Fibroblast of lung (primary cell): ENCODE data around the gene LAMB3.

Source experiments
- EZH2 ChIP-seq: IDR thresholded peaks from 2 replicates; pipeline ENCODE4 v1.5.1; 2012; ENCODE audit warnings: low read length, control low read depth, mild to moderate bottlenecking; ENCODE audit errors: missing control alignments
- TF ChIP-seq, protein P1 (sequence below), 2 donors: IDR thresholded peaks in 1 of 2; conservative IDR thresholded peaks in 1 of 2; 1 replicate in 1 of 2; 2 replicates in 1 of 2; pipeline ENCODE4 v1.5.1; 2011 to 2012; ENCODE audit warnings: low read length in 2 of 2, control low read depth in 1 of 2, inconsistent platforms in 1 of 2, low read depth in 1 of 2, mild to moderate bottlenecking in 1 of 2

DNA sequence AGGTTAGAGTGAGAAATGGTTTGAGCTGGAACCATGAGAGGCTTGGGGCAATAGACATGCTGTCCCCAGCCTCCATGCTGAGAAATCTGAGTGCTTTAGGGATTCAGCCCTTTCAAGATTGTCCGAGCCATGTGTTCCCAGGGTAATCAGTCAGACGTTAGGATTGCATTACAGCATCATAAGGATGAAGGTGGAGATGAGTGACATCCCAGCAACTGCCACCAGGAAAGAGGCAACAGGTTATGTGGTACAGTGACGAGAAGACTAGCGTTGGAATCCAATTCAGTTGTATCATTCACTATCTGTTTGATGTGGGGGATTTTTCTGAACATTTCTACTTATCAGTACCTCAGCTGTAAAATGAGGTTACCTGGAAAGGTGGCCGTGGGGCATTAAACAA lies 67.0 kb downstream of the LAMB3 start:
- TF ChIP-seq, protein P1, sequence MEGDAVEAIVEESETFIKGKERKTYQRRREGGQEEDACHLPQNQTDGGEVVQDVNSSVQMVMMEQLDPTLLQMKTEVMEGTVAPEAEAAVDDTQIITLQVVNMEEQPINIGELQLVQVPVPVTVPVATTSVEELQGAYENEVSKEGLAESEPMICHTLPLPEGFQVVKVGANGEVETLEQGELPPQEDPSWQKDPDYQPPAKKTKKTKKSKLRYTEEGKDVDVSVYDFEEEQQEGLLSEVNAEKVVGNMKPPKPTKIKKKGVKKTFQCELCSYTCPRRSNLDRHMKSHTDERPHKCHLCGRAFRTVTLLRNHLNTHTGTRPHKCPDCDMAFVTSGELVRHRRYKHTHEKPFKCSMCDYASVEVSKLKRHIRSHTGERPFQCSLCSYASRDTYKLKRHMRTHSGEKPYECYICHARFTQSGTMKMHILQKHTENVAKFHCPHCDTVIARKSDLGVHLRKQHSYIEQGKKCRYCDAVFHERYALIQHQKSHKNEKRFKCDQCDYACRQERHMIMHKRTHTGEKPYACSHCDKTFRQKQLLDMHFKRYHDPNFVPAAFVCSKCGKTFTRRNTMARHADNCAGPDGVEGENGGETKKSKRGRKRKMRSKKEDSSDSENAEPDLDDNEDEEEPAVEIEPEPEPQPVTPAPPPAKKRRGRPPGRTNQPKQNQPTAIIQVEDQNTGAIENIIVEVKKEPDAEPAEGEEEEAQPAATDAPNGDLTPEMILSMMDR (conservative IDR thresholded peaks at IDR 0.05 in 1 of 2, IDR thresholded peaks at IDR 0.05 in 1 of 2; ENCODE audit: low read depth in 1 of 2, low read length in 2 of 2) = no peak
- TF ChIP-seq EZH2 = no peak
